SK-N-SH treated with all-trans-retinoic acid at 6 μM for 48 hours (cell line): ENCODE results near the gene SCYL1.

Experiments
- ATAC-seq: fragments of 200-7000 bp; cut with Tn5 transposase; 3 replicates; pipeline ENCODE4 v1.9.1; 2020; ENCODE audit warnings: mild to moderate bottlenecking, moderate library complexity
- CREB5 ChIP-seq: fragments of 250-450 bp; sonication (Bioruptor Pico); IDR thresholded peaks from 2 replicates; pipeline ENCODE4 v1.5.1; 2020; ENCODE audit warnings: low read depth, mild to moderate bottlenecking, moderate library complexity
- CSDC2 ChIP-seq: fragments of 250-450 bp; sonication (Bioruptor Pico); IDR thresholded peaks from 2 replicates; pipeline ENCODE4 v1.5.0; 2020; ENCODE audit warnings: mild to moderate bottlenecking, moderate library complexity
- ESRRG ChIP-seq: fragments of 250-450 bp; sonication (Bioruptor Pico); IDR thresholded peaks from 2 replicates; pipeline ENCODE4 v1.6.1; 2021; ENCODE audit warnings: mild to moderate bottlenecking
- GLIS3 ChIP-seq: fragments of 250-450 bp; sonication (Bioruptor Pico); IDR thresholded peaks from 2 replicates; pipeline ENCODE4 v1.5.0; 2020; ENCODE audit warnings: mild to moderate bottlenecking, moderate library complexity
- ISL1 ChIP-seq: fragments of 250-450 bp; sonication (Bioruptor Pico); IDR thresholded peaks from 2 replicates; pipeline ENCODE4 v2.1.2; 2022; ENCODE audit warnings: mild to moderate bottlenecking, moderate library complexity
- POU6F1 ChIP-seq: fragments of 250-450 bp; sonication (Bioruptor Pico); IDR thresholded peaks from 2 replicates; pipeline ENCODE4 v1.8.0; 2021; ENCODE audit warnings: low read depth, mild to moderate bottlenecking, moderate library complexity, borderline replicate concordance
- PPARA ChIP-seq: fragments of 250-450 bp; sonication (Bioruptor Pico); IDR thresholded peaks from 2 replicates; pipeline ENCODE4 v1.5.0; 2020; ENCODE audit warnings: mild to moderate bottlenecking, borderline replicate concordance
- RARB ChIP-seq: fragments of 250-450 bp; sonication (Bioruptor Pico); IDR thresholded peaks from 2 replicates; pipeline ENCODE4 v1.8.0; 2021; ENCODE audit warnings: mild to moderate bottlenecking, moderate library complexity
- SNAI2 ChIP-seq: fragments of 250-450 bp; sonication (Bioruptor Pico); IDR thresholded peaks from 2 replicates; pipeline ENCODE4 v1.5.0; 2020; ENCODE audit warnings: mild to moderate bottlenecking, moderate library complexity
- TCF4 ChIP-seq: fragments of 250-450 bp; sonication (Bioruptor Pico); IDR thresholded peaks from 2 replicates; pipeline ENCODE4 v1.8.0; 2021; ENCODE audit warnings: mild to moderate bottlenecking, moderate library complexity, borderline replicate concordance
- TOX ChIP-seq: fragments of 250-450 bp; sonication (Bioruptor Pico); IDR thresholded peaks from 2 replicates; pipeline ENCODE4 v1.8.0; 2021; ENCODE audit warnings: mild to moderate bottlenecking, moderate library complexity, borderline replicate concordance
- TSHZ2 ChIP-seq: fragments of 250-450 bp; sonication (Bioruptor Pico); IDR thresholded peaks from 2 replicates; pipeline ENCODE4 v1.5.0; 2020; ENCODE audit warnings: mild to moderate bottlenecking, moderate library complexity
- ZC3H10 ChIP-seq: fragments of 250-450 bp; sonication (Bioruptor Pico); IDR thresholded peaks from 2 replicates; pipeline ENCODE4 v1.5.1; 2021; ENCODE audit warnings: mild to moderate bottlenecking, moderate library complexity
- ZFP3 ChIP-seq: fragments of 250-450 bp; sonication (Bioruptor Pico); IDR thresholded peaks from 2 replicates; pipeline ENCODE4 v1.5.0; 2020; ENCODE audit warnings: mild to moderate bottlenecking, moderate library complexity
- ZNF565 ChIP-seq: fragments of 450-650 bp; formaldehyde crosslinking; conservative IDR thresholded peaks from 2 replicates; pipeline ENCODE4 v1.5.0; 2020; ENCODE audit warnings: low read depth, mild to moderate bottlenecking, moderate library complexity
- ZNF70 ChIP-seq: fragments of 450-650 bp; formaldehyde crosslinking; IDR thresholded peaks from 2 replicates; pipeline ENCODE4 v1.5.0; 2020; ENCODE audit warnings: mild to moderate bottlenecking, moderate library complexity
- ZNF8 ChIP-seq: fragments of 450-650 bp; formaldehyde crosslinking; IDR thresholded peaks from 2 replicates; pipeline ENCODE4 v1.5.0; 2020; ENCODE audit warnings: mild to moderate bottlenecking, moderate library complexity
- TF ChIP-seq, protein P1 (sequence below): fragments of 250-450 bp; sonication (Bioruptor Pico); IDR thresholded peaks from 2 replicates; pipeline ENCODE4 v1.8.0; 2020; ENCODE audit warnings: mild to moderate bottlenecking, moderate library complexity, borderline replicate concordance

The SCYL1 gene

GRCh38 chr11:65482306-65482850 is 42.5 kb upstream of the SCYL1 start (continued):
- TF ChIP-seq POU6F1 (CRISPR knock-in tag): no peak
- no peak for TF ChIP-seq ZC3H10 (CRISPR knock-in tag)
- no peak for TF ChIP-seq SNAI2 (CRISPR knock-in tag)
- TF ChIP-seq TOX (CRISPR knock-in tag): no peak
- TF ChIP-seq TCF4 (CRISPR knock-in tag): no peak
- no peak for TF ChIP-seq ZNF70 (CRISPR knock-in tag)

DNA sequence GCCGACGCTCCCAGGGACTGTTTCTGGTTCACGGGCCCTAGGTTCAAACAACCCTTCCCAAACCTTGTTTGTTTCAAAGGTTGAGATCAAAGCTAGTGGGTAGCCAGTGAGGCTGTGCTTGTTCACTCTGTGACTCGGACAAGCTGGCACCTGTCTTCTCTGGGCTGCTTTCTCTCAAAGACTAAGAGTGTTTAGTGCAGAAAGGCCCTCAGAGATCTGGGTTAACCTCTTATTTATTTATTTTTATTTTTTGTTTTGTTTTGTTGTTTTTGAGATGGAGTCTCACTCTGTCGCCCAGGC is 39.0 kb upstream of the SCYL1 start:
- TF ChIP-seq GLIS3 (CRISPR knock-in tag) (no peak), TSHZ2 (CRISPR knock-in tag) (no peak), TOX (CRISPR knock-in tag) (no peak), RARB (CRISPR knock-in tag) (no peak), TCF4 (CRISPR knock-in tag) (no peak), POU6F1 (CRISPR knock-in tag) (no peak), ZNF565 (CRISPR knock-in tag) (0 out of 2 replicates have a peak, but pooled peaks have one; percentile 50), ESRRG (CRISPR knock-in tag) (no peak), ZNF8 (CRISPR knock-in tag) (0 out of 2 replicates have a peak, but pooled peaks have one; percentile 43), ZFP3 (no peak), PPARA (CRISPR knock-in tag) (no peak)
- TF ChIP-seq, protein P1, sequence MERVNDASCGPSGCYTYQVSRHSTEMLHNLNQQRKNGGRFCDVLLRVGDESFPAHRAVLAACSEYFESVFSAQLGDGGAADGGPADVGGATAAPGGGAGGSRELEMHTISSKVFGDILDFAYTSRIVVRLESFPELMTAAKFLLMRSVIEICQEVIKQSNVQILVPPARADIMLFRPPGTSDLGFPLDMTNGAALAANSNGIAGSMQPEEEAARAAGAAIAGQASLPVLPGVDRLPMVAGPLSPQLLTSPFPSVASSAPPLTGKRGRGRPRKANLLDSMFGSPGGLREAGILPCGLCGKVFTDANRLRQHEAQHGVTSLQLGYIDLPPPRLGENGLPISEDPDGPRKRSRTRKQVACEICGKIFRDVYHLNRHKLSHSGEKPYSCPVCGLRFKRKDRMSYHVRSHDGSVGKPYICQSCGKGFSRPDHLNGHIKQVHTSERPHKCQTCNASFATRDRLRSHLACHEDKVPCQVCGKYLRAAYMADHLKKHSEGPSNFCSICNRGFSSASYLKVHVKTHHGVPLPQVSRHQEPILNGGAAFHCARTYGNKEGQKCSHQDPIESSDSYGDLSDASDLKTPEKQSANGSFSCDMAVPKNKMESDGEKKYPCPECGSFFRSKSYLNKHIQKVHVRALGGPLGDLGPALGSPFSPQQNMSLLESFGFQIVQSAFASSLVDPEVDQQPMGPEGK: no peak
- ATAC-seq: no peak

DNA sequence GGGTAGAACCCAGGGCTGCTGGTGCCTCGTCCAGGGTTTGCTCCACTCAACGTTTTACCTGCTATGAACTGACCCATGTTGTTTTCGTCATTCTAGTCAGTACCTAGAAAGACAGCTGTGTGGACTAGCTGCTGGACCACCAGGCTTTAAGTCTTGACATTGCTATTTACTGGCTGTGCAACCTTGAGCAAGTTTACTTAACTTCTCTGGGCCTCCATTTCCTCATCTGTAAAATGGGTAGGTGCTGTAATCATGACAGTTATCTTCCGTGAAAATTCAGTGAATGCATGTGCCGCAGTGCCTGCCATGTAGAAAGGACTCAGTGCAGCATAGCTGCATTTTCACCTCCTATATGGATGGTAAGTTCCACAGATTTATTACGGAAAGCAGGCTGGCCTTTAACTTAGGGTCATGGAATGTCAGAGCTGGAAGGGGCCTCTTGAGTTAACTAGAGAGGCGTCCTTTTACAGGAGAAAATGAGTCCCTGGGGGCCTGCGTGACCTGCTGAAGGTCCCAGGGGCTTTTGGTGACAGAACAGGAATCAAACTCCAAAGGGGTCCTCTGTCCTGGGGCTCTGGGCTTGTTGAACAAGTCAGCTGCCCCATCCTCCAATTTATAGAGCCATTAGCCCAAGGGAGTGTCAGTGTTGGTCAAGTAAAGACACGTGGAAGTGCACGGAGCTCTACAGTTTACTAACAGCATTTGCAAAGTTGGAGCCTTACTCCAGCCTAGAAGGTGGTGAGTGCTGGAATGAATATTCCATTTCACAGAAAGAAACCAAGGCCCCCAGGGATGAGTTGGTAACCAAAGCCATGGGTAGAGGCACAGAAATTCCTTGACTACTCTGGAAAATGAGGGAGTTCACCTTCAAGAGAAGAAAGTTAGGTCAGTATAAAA is 38.1 kb upstream of the SCYL1 start:
- no peak for ATAC-seq
- TF ChIP-seq ZC3H10 (CRISPR knock-in tag) (peak; percentile 47; the same call in 1 of the 2 replicates), ISL1 (CRISPR knock-in tag) (no peak), ZFP3 (peak; percentile 52; the same call in 1 of the 2 replicates), CSDC2 (CRISPR knock-in tag) (peak; percentile 91; the same call in 1 of the 2 replicates), CREB5 (CRISPR knock-in tag) (no peak)
